HG03097 (cell line): ENCODE measurements around the gene PDXK.

Experiments used
- ATAC-seq: cut with Tn5 transposase; IDR thresholded peaks from one replicate; pipeline ENCODE4 v1.9.1; 2021; ENCODE audit not compliant: unreplicated experiment, low FRiP score

The PDXK gene

DNA sequence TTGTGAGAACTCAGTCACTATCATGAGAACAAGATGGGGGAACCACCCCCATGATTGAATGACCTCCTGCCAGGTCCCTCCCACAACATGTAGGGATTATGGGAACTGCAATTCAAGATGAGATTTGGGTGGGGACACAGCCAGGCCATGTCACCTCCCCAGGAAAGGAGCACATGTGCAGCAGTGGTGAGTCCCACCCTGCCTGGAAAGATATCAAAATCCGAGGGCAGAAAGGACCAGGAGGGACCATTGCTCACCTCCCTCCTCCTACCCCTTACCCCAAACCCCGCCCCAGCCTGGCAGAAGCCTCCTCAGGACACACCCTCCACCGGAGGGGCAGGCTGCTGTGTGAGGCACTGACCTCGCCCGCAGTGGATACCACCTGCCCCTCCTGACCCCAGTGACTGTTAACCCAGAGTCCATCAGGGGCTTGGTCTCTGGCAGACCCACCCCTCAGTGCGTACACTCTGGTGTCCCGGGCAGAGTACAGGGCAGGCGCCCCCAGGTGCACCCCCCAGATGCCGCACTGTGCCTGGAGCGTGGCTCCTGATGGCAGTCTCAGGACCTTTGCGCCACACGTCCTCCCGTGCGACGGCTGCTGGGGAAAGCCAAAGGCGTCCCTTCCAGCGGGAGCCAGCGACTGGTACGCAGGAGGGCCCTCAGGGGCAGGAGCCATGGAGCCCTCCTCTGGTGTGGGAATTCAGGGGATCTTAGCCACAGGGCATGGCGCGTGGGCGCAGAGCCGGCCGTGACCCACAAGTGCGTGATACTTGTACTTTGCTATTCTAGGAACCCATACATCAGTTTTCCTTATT is 20.9 kb downstream of the PDXK start:
- ATAC-seq, result no peak

- ATAC-seq, result no peak
Measured at GRCh38 chr21:43740497-43741156, 21.7 kb downstream of the PDXK start.

DNA sequence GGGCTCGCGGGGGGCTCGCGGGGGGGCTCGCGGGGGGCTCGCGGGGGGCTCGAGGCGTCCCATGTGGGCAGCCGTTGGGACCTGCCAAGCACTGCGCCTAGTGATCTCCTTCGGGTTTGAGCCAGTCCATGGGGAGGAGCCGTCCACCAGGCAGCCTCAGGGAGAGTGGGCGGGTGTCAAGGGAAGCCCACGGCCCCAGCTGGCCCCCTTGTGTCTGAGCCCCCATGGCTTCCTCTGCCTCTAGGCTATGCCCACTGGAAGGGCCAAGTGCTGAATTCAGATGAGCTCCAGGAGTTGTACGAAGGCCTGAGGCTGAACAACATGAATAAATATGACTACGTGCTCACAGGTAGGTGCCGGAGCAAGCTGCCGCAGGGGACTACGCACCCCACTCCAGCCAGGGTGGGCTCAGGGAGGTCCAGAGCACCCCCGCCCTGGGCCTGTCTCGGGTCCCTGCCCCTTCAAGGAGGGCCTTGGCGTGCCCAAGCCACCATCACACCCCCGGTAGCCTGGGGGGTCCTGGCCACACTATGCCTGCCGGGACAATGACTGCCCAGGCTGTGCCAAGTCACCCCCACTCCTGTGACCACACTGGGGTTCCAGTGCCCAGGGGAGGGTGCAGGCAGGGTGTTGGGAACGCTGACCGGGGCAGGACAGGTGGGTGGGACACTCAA is 22.6 kb downstream of the PDXK start:
- ATAC-seq, result no peak

GRCh38 chr21:43743947-43744346 is 25.0 kb downstream of the PDXK start:
- ATAC-seq, result no peak

DNA sequence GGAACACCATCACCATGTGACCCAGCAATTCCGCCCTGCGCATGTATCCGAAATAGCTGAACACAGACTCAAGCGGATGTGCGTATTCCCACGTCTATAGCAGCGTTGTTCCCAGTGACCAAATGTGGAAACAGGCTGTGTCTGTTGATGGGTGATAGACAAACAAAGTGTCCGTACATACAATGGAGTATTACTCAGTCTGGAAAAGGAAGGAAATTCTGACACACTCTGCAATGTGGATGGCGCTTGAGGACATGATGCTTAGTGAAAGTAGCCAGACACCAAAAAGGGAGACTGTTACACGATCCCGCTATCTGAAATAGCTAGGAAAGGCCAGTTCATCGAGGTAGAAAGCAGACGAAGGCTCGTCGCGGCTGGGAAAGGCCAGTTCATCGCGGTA is 25.8 kb downstream of the PDXK start:
- ATAC-seq, result no peak

- ATAC-seq, result no peak
Measured at GRCh38 chr21:43745772-43746517, 27.0 kb downstream of the PDXK start.

- ATAC-seq, result no peak
Measured at GRCh38 chr21:43748622-43749021, 29.7 kb downstream of the PDXK start.

- no peak for ATAC-seq
Measured at GRCh38 chr21:43749651-43750262, 30.8 kb downstream of the PDXK start.

GRCh38 chr21:43750339-43751033 is 31.6 kb downstream of the PDXK start:
- ATAC-seq, result no peak

DNA sequence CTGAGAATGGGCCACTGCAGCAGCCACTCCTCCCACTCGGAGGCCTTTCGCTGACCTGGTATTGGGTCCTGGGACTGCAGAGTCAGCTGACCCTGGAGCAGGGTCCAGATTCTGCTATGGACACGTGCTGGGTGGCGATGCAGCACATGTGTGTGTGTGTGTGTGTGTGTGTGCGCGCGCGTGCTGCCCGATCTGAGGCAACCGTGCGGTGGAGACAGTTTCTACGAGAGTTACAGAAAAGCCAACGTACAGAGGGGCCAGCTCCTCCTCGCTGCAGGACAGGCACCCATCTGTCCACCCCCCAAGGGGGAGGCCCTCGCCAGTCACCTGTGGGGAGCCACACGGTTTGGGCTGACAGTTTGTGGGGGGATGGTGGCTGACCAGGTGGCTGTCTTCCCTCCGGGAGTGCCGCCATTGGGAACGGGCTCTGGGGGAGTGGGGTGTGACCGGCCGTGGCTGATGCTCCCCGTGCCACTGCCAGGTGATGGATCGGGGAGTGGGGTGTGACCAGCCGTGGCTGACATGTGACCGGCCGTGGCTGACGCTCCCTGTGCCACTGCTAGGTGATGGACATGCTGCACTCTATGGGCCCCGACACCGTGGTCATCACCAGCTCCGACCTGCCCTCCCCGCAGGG is 33.1 kb downstream of the PDXK start:
- no peak for ATAC-seq

- ATAC-seq, result no peak
Measured at GRCh38 chr21:43752758-43753438, 34.0 kb downstream of the PDXK start.

- no peak for ATAC-seq
Measured at GRCh38 chr21:43753439-43753799, 34.5 kb downstream of the PDXK start.

GRCh38 chr21:43754948-43755781 is 36.2 kb downstream of the PDXK start:
- ATAC-seq, result no peak

GRCh38 chr21:43755820-43756594 is 37.1 kb downstream of the PDXK start:
- no peak for ATAC-seq

DNA sequence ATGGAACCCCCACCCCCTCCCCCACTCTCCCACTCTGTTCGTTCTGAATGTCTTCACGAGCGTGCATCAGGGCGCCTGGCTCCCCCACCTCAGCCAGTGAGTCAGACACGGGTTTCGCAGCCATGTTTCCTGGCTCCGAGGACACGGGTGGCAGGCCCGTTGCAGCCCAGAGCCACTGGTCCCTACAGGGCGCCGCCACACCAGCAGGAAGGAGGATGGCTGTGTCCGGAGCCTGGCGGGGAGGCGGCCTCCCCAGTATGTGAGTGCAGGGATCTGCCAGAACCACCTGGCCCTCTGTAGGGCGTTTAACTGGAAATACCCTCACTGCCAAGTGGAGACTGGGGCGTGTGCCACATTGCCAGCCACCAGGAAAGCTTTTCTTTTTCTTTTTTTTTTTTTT is 38.7 kb downstream of the PDXK start:
- ATAC-seq, result no peak

GRCh38 chr21:43758111-43758641 is 39.2 kb downstream of the PDXK start:
- no peak for ATAC-seq

DNA sequence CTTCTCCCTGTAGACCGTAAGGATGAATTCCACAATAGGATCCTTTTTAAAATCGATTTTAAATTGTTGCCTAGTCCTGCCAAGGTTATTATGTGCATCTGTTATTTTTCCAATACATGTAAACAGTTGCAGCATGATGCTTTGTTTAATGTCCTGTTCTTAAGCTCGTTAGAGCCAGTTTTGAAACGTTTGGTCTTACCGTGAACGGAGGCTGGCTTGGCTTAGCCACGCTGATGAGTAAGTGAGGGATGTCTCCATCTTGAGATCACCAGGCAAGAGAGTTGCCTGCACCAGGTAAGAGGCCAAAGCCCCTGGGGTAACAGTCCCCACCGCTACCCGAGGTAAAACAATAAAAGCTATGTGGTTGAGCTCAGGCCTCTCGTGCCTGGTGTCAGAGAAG is 39.9 kb downstream of the PDXK start:
- ATAC-seq, result no peak
